ENCODE measurements around the gene PARD6A.
A peak's percentile ranks its signal among the peaks of the same experiment; 100 is the strongest.

Gene PARD6A

GRCh38 chr16:67697422-67698185, 36.8 kb downstream of the PARD6A start:
- DNase-seq, result no peak

DNA sequence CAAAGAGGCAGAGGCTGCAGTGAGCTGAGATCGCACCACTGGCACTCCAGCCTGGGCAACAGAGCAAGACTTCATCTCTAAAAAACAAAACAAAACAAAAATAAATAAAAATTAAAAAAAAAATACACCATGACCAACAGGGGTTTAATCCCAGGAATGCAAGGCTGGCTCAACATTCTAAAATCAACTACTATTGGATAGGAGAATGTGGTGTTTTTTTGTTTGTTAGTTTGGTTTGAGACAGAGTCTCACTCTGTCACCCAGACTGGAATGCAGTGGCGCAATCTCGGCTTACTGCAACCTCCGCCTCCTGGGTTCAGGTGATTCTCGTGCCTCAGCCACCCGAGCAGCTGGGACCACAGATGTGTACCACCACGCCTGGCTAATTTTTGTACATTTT, 38.5 kb downstream of the PARD6A start:
- no peak for DNase-seq

GRCh38 chr16:67701420-67701819, 40.7 kb downstream of the PARD6A start:
- peak in 1 of 2 experiments; percentile 16 for DNase-seq

GRCh38 chr16:67702130-67702529, 41.4 kb downstream of the PARD6A start:
- no peak for DNase-seq

DNA sequence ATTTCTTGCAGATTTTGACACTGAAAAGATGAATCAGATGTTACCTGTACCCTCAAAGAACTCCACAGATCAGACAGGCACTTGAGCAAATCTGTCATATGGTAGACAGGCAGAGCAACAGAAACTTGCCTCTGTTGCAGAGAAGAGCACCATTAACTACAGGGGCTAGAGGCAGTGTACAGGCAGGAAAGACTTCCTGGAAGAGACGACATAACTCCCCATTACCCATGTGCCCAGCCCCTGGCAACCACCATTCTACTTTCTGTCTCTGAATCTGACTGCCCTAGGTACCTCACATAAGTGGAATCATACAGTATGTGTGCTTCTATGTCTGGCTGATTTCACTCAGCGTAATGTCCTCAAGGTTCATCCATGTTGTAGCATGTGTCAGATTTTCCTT, 42.9 kb downstream of the PARD6A start:
- no peak for DNase-seq

DNA sequence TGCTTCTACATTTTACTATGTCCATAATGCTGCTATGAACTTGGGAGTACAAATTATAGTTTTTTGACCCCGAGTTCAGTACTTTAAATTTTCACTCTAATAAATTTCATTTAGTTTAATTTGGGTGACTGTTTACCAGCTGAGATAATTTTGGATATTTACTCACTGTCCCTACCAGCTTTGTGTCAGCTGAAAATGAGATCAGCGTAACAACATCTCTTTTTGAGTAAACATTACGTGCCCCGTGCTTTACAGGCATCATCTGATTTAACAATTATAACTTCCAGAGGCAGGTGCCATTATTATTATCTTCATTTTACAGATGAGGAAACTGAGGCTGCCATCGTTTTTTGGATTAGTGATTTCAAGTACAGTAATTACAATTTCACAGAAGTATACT, 43.4 kb downstream of the PARD6A start:
- DNase-seq, result no peak

DNA sequence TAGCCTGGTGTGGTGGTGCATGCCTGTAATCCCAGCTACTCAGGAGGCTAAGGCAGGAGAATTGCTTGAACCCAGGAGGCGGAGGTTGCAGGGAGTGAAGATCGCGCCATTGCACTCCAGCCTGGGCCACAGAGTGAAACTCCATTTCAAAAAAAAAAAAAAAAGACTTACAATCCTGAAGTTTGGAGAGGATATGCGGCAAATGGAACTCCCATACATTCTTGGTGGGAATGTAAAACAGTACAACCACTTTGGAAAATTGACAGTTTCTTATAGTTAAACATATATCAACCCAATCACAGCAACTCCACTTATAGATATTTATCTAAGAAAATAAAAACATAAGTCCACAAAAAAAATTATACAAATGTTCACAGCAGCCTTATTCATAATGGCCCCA, 46.5 kb downstream of the PARD6A start:
- no peak for DNase-seq

DNA sequence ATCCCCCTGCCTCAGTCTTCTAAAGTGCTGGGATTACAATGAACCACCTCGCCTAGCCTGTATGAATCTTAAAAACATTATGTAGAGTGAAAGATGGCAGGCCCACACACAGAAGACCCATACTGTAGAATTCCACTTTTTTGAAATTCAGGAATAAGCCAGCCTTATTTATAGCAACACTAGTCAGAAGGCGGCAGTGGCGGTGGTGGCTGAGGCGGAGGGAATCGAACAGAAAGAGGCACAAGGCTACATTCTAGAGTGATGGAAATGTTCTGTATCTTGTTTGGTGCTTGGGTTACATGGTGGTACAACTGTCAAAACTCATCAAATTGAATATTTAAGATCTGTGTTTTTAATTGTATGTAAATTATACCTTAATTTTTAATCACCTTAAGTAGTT, 47.0 kb downstream of the PARD6A start:
- no peak for DNase-seq

DNA sequence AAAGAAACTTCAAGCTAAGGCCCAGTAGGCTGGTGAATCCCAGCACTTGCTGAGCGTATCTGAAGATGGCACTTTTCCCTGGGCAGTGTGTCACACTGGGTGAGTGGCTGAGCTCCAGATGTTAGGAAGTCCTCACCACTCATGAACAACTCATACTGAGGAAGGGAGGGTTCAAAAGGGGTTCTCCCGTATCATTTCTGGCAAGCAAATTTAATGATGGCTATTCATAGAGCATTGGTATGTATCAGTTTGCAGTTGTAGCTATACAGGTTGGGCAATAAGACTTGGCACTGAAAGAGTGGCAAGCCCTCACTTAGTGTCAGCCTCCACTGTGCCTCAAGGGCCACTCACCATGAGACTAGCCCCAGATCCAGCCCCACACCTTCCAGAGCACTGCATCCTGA, 47.6 kb downstream of the PARD6A start:
- no peak for DNase-seq

DNA sequence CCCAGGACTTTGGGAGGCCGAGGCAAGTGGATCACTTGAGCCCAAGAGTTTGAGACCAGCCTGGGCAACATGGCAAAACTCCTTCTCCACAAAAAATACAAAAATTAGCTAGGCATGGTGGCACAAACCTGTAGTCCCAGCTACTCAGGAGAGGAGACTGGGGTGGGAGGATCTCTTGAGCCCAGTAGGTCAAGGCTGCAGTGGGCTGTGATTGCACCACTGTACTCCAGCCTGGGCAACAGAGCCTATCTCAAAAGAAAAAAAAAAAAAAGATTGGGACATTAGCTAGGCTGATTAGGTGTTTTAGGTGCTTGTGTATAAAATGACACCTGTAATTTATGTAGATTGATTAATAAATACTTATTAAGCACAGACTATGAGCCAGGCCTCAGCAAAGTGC, 48.3 kb downstream of the PARD6A start:
- DNase-seq, result no peak

DNA sequence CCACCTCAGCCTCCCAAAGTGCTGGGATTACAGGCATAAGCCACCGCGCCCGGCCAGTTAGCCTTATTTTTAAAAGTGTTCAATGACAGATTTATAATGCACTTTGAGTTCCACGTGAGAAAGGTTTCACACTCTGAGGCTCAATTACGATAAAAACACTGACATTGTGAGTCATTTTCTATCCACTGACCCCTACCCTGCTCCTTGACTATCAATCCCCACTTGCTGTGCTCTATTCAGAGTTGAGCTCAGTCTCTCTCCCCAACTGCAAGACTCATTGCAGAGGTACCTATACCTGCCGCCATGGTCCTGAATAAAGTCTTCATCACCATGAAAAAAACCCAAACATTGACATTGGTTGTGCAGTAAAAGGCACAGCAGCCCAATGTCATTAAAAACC, 49.8 kb downstream of the PARD6A start:
- no peak for DNase-seq
